HCT116 (cell line): ENCODE data around the gene PNPLA8. TPM values are rescaled to one million over a fixed set of nuclear protein-coding genes. Genes with fewer than 3 reads are reported as not detected.
"Not testable (repeated sequence)": the region's sequence is repeated elsewhere in the genome, so short reads cannot be mapped to it uniquely, and the experiment has no call there.

Experiments used
- ATAC-seq: fragments of 200-7000 bp; cut with Tn5 transposase; 2 replicates; pipeline ENCODE4 v1.9.1; 2020; ENCODE audit warnings: mild to moderate bottlenecking, moderate library complexity
- BruUV-seq: library from RNA; stranded (reverse); fragments of 400-500 nt; replicated peaks from 2 replicates; lab custom pipeline; 2021; lab: Mats Ljungman, UMichigan
- CTCF ChIA-PET: fragments of 300-600 bp; sonication (Branson Sonifier 250); formaldehyde crosslinking; loops from one replicate; lab custom pipeline; 2021; ENCODE audit warnings: antibody characterized with exemption; lab: Charles Lee
- POLR2A ChIA-PET: fragments of 300-600, 350-600 bp; sonication (Branson Sonifier 250); formaldehyde crosslinking; loops from one replicate; lab custom pipeline; 2021; ENCODE audit warnings: antibody characterized with exemption; lab: Charles Lee
- RAD21 ChIA-PET, 2 experiments: fragments of 300-600 bp; sonication (Branson Sonifier 250); formaldehyde crosslinking; loops; one replicate each; lab custom pipeline; 2023; ENCODE audit warnings: low total read pairs in 2 of 2; ENCODE audit not compliant: uncharacterized antibody in 2 of 2, unreplicated experiment in 2 of 2, low non-redundant PET in 1 of 2; lab: Charles Lee
- DNase-seq: peaks from one replicate; pipeline ENCODE4 v3.0.0-alpha.2; 2010; ENCODE audit warnings: low read depth, low spot score
- H2AFZ ChIP-seq: fragments of 200-600 bp; shearing (Covaris generic), sonication (generic); 2 replicates; pipeline ENCODE4 v1.6.1; 2017; ENCODE audit warnings: low read depth, mixed run types, mixed read lengths, antibody characterized with exemption, low read length; ENCODE audit not compliant: poor library complexity, severe bottlenecking
- H3K27ac ChIP-seq: 2 replicates; pipeline ENCODE4 v1.5.1; 2012; ENCODE audit warnings: low read depth, low read length
- H3K27me3 ChIP-seq: fragments of 200-600 bp; sonication (generic); 2 replicates; pipeline ENCODE4 v1.6.1; 2016; ENCODE audit warnings: mixed run types, low read length, mixed read lengths; ENCODE audit not compliant: insufficient read depth
- H3K36me3 ChIP-seq, 2 experiments: fragments of 200-500 bp in 1 of 2; fragments of 200-600 bp in 1 of 2; sonication (Bioruptor generic) in 1 of 2; sonication (generic) in 1 of 2; 2 replicates each; pipeline versions ENCODE4 v1.5.1 to v1.6.1; 2014 to 2016; ENCODE audit warnings: low read length in 2 of 2, inconsistent platforms in 1 of 2, mixed read lengths in 1 of 2, mixed run types in 1 of 2; ENCODE audit not compliant: insufficient read depth in 2 of 2, control insufficient read depth in 1 of 2
- H3K4me1 ChIP-seq, 2 experiments: fragments of 200-600 bp in 1 of 2; sonication (generic) in 1 of 2; 2 replicates each; pipeline versions ENCODE4 v1.5.1 to v1.6.1; 2012 to 2017; ENCODE audit warnings: low read length in 2 of 2, inconsistent platforms in 1 of 2, mild to moderate bottlenecking in 1 of 2, mixed read lengths in 1 of 2, mixed run types in 1 of 2, moderate library complexity in 1 of 2; ENCODE audit not compliant: insufficient read depth in 2 of 2, control insufficient read depth in 1 of 2
- H3K4me2 ChIP-seq: fragments of 200-600 bp; sonication (generic); 2 replicates; pipeline ENCODE4 v1.6.1; 2017; ENCODE audit warnings: mixed run types, low read length, mixed read lengths
- H3K4me3 ChIP-seq, 2 experiments: fragments of 200-600 bp in 1 of 2; sonication (generic) in 1 of 2; replicated peaks in 1 of 2; 2 replicates each; pipeline ENCODE4 v1.5.1; 2011 to 2016; ENCODE audit warnings: low read length in 2 of 2, control low read depth in 1 of 2, low read depth in 1 of 2, mild to moderate bottlenecking in 1 of 2, mixed read lengths in 1 of 2, mixed run types in 1 of 2
- H3K79me2 ChIP-seq: fragments of 200-600 bp; sonication (generic); 2 replicates; pipeline ENCODE4 v1.6.1; 2017; ENCODE audit warnings: mild to moderate bottlenecking, mixed run types, low read length, moderate library complexity, mixed read lengths; ENCODE audit not compliant: insufficient read depth
- H3K9ac ChIP-seq: fragments of 200-600 bp; sonication (generic); 2 replicates; pipeline ENCODE4 v1.6.1; 2016; ENCODE audit warnings: low read length, mixed read lengths
- H3K9me2 ChIP-seq: fragments of 200-600 bp; sonication (generic), shearing (Covaris generic); 2 replicates; pipeline ENCODE4 v1.6.1; 2017; ENCODE audit warnings: mixed run types, mild to moderate bottlenecking, moderate library complexity; ENCODE audit not compliant: insufficient read depth
- H3K9me3 ChIP-seq, 2 experiments: fragments of 200-500 bp in 1 of 2; fragments of 200-600 bp in 1 of 2; sonication (Bioruptor generic) in 1 of 2; sonication (generic) in 1 of 2; 2 replicates each; pipeline ENCODE4 v1.6.1; 2014 to 2017; ENCODE audit warnings: low read length in 2 of 2, mixed read lengths in 2 of 2, inconsistent platforms in 1 of 2, low read depth in 1 of 2, mild to moderate bottlenecking in 1 of 2, mixed run types in 1 of 2, moderate library complexity in 1 of 2; ENCODE audit not compliant: control insufficient read depth in 1 of 2, insufficient read depth in 1 of 2
- H4K20me1 ChIP-seq: fragments of 200-600 bp; sonication (generic), shearing (Covaris generic); 2 replicates; pipeline ENCODE4 v1.6.1; 2017; ENCODE audit warnings: mixed run types, mild to moderate bottlenecking, moderate library complexity; ENCODE audit not compliant: insufficient read depth
- CBX3 ChIP-seq: IDR thresholded peaks from 2 replicates; pipeline ENCODE4 v1.6.1; 2012; ENCODE audit warnings: low read depth
- CEBPB ChIP-seq: IDR thresholded peaks from 2 replicates; pipeline ENCODE4 v1.6.1; 2012; ENCODE audit warnings: low read depth
- EGR1 ChIP-seq: IDR thresholded peaks from 2 replicates; pipeline ENCODE4 v1.6.1; 2012; ENCODE audit warnings: low read depth
- ELF1 ChIP-seq: IDR thresholded peaks from 2 replicates; pipeline ENCODE4 v1.6.1; 2012; ENCODE audit warnings: low read depth, borderline replicate concordance
- EZH2 ChIP-seq: fragments of 200-600 bp; sonication (generic); IDR thresholded peaks from 2 replicates; pipeline ENCODE4 v1.6.1; 2017; ENCODE audit warnings: antibody characterized with exemption, mixed run types
- EZH2phosphoT487 ChIP-seq: fragments of 200-600 bp; IDR thresholded peaks from 2 replicates; pipeline ENCODE4 v1.6.1; 2018; ENCODE audit warnings: antibody characterized with exemption, borderline replicate concordance
- JUND ChIP-seq: IDR thresholded peaks from 2 replicates; pipeline ENCODE4 v1.6.1; 2012
- MAX ChIP-seq: IDR thresholded peaks from 2 replicates; pipeline ENCODE4 v1.6.1; 2012
- RAD21 ChIP-seq: IDR thresholded peaks from 2 replicates; pipeline ENCODE4 v1.6.1; 2012; ENCODE audit warnings: low read depth, mild to moderate bottlenecking
- SRF ChIP-seq: IDR thresholded peaks from 2 replicates; pipeline ENCODE4 v1.6.1; 2012; ENCODE audit warnings: low read depth
- YY1 ChIP-seq: IDR thresholded peaks from 2 replicates; pipeline ENCODE4 v1.6.1; 2011; ENCODE audit warnings: low read length, low read depth, moderate library complexity, mild to moderate bottlenecking; ENCODE audit not compliant: insufficient replicate concordance; ENCODE audit errors: extremely low read depth
- ZFX ChIP-seq: fragments of 450-650 bp; IDR thresholded peaks from 2 replicates; pipeline ENCODE4 v1.6.1; 2017
- ZNF274 ChIP-seq: fragments of 200-500 bp; sonication (Bioruptor generic); IDR thresholded peaks from 2 replicates; pipeline ENCODE4 v1.6.1; 2014; ENCODE audit warnings: mild to moderate bottlenecking, low read depth, low read length, inconsistent platforms
- intact Hi-C: fragments of 100-400 bp; cut with micrococcal nuclease; formaldehyde crosslinking; loops from 2 replicates; pipeline ENCODE4 v1.10.0; 2022
- total RNA-seq: library from RNA; stranded (reverse); gene quantifications from one replicate; pipeline ENCODE4 v1.2.1, GENCODE V29; 2021; ENCODE audit not compliant: unreplicated experiment
- TF ChIP-seq, protein P1 (sequence below): IDR thresholded peaks from 2 replicates; pipeline ENCODE4 v1.6.1; 2011; ENCODE audit warnings: mild to moderate bottlenecking, low read length, moderate library complexity; ENCODE audit not compliant: insufficient replicate concordance; ENCODE audit errors: extremely low read depth
- TF ChIP-seq, protein P2 (sequence below), 3 experiments: fragments of 200-600 bp in 1 of 3; sonication (generic) in 1 of 3; IDR thresholded peaks in 2 of 3; conservative IDR thresholded peaks in 1 of 3; 2 replicates each; pipeline ENCODE4 v1.5.1; 2012 to 2017; ENCODE audit warnings: low read depth in 2 of 3, low read length in 2 of 3, antibody characterized with exemption in 1 of 3, borderline replicate concordance in 1 of 3, control low read depth in 1 of 3, mild to moderate bottlenecking in 1 of 3, mixed read lengths in 1 of 3, mixed run types in 1 of 3, moderate library complexity in 1 of 3; ENCODE audit not compliant: insufficient read depth in 1 of 3
- TF ChIP-seq, protein P3 (sequence below): IDR thresholded peaks from 2 replicates; pipeline ENCODE4 v1.6.1; 2012; ENCODE audit warnings: low read depth

PNPLA8 gene
- total RNA-seq, 1 experiment from 2014 or later: 12.9 TPM

DNA sequence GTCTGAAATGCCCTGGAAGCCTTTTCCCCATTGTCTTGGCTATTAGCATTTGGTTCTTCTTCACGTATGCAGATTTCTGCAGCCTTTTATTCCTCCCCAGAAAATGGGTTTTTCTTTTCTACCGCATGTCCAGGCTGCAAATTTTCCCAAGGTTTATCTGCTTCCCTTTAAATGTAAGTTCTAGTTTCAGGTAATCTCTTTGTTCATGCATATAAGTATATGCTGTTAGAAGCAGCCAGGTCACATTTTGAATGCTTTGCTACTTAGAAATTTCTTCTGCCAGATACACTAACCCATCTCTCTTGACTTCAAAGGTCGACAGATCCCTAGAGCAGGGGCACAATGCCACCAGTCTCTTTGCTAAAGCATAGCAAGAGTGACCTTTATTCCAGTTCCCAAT, 31.3 kb upstream of the PNPLA8 start:
- Histone ChIP-seq H3K9me3 (no peaks in the 10 kb centered on the region; a peak in 1 of 4 replicates), H3K27ac (no peak overlapping the region), H3K79me2 (no peaks in the 10 kb centered on the region), H3K9me2 (no peaks in the 10 kb centered on the region), H3K4me1 (no peaks in the 10 kb centered on the region), H3K36me3 (no peaks in the 10 kb centered on the region), H3K4me3 (no peak overlapping the region), H3K4me2 (no peak overlapping the region), H4K20me1 (no peaks in the 10 kb centered on the region), H3K9ac (no peak overlapping the region), H2AFZ (no peak overlapping the region), H3K27me3 (no peaks in the 10 kb centered on the region)
- BruUV-seq: no TSS peak
- TF ChIP-seq, protein P1, sequence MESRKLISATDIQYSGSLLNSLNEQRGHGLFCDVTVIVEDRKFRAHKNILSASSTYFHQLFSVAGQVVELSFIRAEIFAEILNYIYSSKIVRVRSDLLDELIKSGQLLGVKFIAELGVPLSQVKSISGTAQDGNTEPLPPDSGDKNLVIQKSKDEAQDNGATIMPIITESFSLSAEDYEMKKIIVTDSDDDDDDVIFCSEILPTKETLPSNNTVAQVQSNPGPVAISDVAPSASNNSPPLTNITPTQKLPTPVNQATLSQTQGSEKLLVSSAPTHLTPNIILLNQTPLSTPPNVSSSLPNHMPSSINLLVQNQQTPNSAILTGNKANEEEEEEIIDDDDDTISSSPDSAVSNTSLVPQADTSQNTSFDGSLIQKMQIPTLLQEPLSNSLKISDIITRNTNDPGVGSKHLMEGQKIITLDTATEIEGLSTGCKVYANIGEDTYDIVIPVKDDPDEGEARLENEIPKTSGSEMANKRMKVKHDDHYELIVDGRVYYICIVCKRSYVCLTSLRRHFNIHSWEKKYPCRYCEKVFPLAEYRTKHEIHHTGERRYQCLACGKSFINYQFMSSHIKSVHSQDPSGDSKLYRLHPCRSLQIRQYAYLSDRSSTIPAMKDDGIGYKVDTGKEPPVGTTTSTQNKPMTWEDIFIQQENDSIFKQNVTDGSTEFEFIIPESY: no peak
- TF ChIP-seq EZH2 (no peak), SRF (no peak), JUND (no peak), EGR1 (no peak), CEBPB (no peak), ZFX (no peak), ELF1 (no peak), EZH2phosphoT487 (no peak), RAD21 (no peak), YY1 (no peak), ZNF274 (no peak), CBX3 (no peak), MAX (no peak)
- TF ChIP-seq, protein P2, sequence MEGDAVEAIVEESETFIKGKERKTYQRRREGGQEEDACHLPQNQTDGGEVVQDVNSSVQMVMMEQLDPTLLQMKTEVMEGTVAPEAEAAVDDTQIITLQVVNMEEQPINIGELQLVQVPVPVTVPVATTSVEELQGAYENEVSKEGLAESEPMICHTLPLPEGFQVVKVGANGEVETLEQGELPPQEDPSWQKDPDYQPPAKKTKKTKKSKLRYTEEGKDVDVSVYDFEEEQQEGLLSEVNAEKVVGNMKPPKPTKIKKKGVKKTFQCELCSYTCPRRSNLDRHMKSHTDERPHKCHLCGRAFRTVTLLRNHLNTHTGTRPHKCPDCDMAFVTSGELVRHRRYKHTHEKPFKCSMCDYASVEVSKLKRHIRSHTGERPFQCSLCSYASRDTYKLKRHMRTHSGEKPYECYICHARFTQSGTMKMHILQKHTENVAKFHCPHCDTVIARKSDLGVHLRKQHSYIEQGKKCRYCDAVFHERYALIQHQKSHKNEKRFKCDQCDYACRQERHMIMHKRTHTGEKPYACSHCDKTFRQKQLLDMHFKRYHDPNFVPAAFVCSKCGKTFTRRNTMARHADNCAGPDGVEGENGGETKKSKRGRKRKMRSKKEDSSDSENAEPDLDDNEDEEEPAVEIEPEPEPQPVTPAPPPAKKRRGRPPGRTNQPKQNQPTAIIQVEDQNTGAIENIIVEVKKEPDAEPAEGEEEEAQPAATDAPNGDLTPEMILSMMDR (IDR thresholded peaks at IDR 0.05 in 2 of 3, conservative IDR thresholded peaks at IDR 0.05 in 1 of 3; ENCODE audit: borderline replicate concordance in 1 of 3, insufficient read depth in 1 of 3, low read depth in 2 of 3, low read length in 2 of 3): no peak
- TF ChIP-seq, protein P3, sequence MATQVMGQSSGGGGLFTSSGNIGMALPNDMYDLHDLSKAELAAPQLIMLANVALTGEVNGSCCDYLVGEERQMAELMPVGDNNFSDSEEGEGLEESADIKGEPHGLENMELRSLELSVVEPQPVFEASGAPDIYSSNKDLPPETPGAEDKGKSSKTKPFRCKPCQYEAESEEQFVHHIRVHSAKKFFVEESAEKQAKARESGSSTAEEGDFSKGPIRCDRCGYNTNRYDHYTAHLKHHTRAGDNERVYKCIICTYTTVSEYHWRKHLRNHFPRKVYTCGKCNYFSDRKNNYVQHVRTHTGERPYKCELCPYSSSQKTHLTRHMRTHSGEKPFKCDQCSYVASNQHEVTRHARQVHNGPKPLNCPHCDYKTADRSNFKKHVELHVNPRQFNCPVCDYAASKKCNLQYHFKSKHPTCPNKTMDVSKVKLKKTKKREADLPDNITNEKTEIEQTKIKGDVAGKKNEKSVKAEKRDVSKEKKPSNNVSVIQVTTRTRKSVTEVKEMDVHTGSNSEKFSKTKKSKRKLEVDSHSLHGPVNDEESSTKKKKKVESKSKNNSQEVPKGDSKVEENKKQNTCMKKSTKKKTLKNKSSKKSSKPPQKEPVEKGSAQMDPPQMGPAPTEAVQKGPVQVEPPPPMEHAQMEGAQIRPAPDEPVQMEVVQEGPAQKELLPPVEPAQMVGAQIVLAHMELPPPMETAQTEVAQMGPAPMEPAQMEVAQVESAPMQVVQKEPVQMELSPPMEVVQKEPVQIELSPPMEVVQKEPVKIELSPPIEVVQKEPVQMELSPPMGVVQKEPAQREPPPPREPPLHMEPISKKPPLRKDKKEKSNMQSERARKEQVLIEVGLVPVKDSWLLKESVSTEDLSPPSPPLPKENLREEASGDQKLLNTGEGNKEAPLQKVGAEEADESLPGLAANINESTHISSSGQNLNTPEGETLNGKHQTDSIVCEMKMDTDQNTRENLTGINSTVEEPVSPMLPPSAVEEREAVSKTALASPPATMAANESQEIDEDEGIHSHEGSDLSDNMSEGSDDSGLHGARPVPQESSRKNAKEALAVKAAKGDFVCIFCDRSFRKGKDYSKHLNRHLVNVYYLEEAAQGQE: no peak
- RAD21 ChIA-PET: no interaction called here
- DNase-seq (no peak), ATAC-seq (no peak)
- CTCF ChIA-PET: no interaction called here
- intact Hi-C loops: no loop called here
- POLR2A ChIA-PET: no interaction called here

DNA sequence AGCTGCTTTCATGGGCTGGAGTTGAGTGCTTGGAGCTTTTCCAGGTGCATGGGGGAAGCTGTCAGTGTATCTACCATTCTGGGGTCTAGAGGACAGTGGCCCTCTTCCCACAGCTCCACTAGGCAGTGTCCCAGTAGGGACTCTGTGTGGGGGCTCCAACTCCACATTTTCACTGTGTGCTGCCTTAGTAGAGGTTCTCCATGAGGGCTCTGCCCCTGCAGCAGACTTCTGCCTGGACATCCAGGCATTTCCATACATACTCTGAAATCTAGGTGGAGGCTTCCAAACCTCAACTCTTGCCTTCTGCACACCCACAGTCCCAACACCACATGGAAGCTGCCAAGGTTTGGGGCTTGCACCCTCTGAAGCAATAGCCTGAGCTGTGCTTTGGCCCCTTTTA, 30.7 kb upstream of the PNPLA8 start:
- H3K4me2 ChIP-seq, H3K27ac ChIP-seq, H3K4me1 ChIP-seq, RAD21 ChIA-PET, ATAC-seq, H3K9ac ChIP-seq, H3K4me3 ChIP-seq, H2AFZ ChIP-seq, H3K9me3 ChIP-seq, H3K9me2 ChIP-seq, H3K36me3 ChIP-seq, BruUV-seq, POLR2A ChIA-PET, CTCF ChIA-PET, DNase-seq, intact Hi-C loops, H4K20me1 ChIP-seq, H3K27me3 ChIP-seq, H3K79me2 ChIP-seq: not testable (repeated sequence)
